Measurements from ENCODE around the gene FES. TPM values are rescaled to one million over a fixed set of nuclear protein-coding genes. Genes with fewer than 3 reads are reported as not detected.

The FES gene
- total and polyA plus RNA-seq, 2 of the 13 experiments (the other 11 are each of a cell fraction or from before 2014, with no cell fraction given) = 4.0 to 9.5 TPM

DNA sequence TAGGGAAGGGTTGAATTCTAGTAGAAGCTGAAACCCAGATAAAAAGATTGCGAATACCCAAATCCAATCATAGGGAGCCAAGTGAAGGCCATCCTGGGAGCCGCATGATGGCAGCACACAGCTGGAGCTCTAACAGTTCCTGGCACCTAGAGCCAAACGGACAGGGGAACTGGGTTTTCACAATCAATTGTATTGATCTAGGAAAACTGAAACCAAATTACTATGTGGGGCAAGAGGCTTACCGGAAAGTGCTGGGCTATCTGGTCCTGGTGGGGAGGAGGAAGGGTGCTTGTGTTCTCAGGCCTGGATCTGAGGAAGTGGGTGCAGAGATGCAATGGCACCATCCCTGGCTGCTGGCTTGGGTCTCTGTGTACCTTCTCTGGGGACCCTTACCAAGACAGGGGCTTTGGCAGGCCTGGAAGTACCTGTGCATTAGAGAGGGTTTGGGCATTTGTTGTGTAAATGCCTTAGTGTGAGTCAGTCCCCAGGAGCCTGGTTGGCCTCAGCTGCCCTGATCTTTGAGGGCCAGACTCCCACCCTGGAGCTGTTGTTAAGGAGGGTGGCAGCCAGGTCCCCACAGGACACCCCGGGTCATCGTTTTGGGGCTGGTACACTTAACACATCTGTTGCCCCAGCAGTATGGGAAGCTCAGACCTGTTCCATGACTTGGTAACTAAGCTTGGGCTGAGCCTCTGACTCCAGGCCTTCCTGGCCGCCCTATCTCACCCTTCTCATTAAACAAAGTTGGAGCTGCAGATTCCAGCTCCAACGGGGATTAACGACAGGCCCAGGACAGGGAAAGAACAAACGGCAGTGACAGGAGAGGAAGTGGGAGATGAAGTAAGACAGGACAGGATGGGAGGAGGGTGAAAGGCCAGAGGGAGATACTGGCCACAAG lies 24.8 kb upstream of the FES start (continued):
- TF ChIP-seq, protein P1, sequence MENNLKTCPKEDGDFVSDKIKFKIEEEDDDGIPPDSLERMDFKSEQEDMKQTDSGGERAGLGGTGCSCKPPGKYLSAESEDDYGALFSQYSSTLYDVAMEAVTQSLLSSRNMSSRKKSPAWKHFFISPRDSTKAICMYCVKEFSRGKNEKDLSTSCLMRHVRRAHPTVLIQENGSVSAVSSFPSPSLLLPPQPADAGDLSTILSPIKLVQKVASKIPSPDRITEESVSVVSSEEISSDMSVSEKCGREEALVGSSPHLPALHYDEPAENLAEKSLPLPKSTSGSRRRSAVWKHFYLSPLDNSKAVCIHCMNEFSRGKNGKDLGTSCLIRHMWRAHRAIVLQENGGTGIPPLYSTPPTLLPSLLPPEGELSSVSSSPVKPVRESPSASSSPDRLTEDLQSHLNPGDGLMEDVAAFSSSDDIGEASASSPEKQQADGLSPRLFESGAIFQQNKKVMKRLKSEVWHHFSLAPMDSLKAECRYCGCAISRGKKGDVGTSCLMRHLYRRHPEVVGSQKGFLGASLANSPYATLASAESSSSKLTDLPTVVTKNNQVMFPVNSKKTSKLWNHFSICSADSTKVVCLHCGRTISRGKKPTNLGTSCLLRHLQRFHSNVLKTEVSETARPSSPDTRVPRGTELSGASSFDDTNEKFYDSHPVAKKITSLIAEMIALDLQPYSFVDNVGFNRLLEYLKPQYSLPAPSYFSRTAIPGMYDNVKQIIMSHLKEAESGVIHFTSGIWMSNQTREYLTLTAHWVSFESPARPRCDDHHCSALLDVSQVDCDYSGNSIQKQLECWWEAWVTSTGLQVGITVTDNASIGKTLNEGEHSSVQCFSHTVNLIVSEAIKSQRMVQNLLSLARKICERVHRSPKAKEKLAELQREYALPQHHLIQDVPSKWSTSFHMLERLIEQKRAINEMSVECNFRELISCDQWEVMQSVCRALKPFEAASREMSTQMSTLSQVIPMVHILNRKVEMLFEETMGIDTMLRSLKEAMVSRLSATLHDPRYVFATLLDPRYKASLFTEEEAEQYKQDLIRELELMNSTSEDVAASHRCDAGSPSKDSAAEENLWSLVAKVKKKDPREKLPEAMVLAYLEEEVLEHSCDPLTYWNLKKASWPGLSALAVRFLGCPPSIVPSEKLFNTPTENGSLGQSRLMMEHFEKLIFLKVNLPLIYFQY (CRISPR knock-in tag; IDR thresholded peaks at IDR 0.05; ENCODE audit: borderline replicate concordance) = peak; percentile 43; the same call in 1 of the 2 replicates
- TF ChIP-seq BCL6 (CRISPR knock-in tag; IDR thresholded peaks at IDR 0.05) (peak; percentile 24; the same call in 1 of the 2 replicates), MEIS2 (CRISPR knock-in tag; IDR thresholded peaks at IDR 0.05) (no peak), ZNF230 (CRISPR knock-in tag; IDR thresholded peaks at IDR 0.05) (no peak), ISX (CRISPR knock-in tag; conservative IDR thresholded peaks at IDR 0.05) (no peak), KDM2A (CRISPR knock-in tag; IDR thresholded peaks at IDR 0.05; ENCODE audit: borderline replicate concordance, low read depth) (peak; percentile 25; the same call in 1 of the 2 replicates), PHF21A (CRISPR knock-in tag; IDR thresholded peaks at IDR 0.05) (0 out of 2 replicates have a peak, but pooled peaks have one; percentile 22), ZNF790 (CRISPR knock-in tag; IDR thresholded peaks at IDR 0.05; ENCODE audit: borderline replicate concordance) (no peak), ZNF549 (CRISPR knock-in tag; IDR thresholded peaks at IDR 0.05) (no peak), MIER3 (CRISPR knock-in tag; IDR thresholded peaks at IDR 0.05; ENCODE audit: borderline replicate concordance) (no peak), HNF4A (CRISPR knock-in tag; IDR thresholded peaks at IDR 0.05) (0 out of 2 replicates have a peak, but pooled peaks have one; percentile 14), MYC (CRISPR knock-in tag; IDR thresholded peaks at IDR 0.05; ENCODE audit: borderline replicate concordance) (no peak), SALL1 (CRISPR knock-in tag; IDR thresholded peaks at IDR 0.05) (0 out of 2 replicates have a peak, but pooled peaks have one; percentile 14), ZNF556 (CRISPR knock-in tag; IDR thresholded peaks at IDR 0.05; ENCODE audit: borderline replicate concordance) (no peak), ARNT2 (CRISPR knock-in tag; IDR thresholded peaks at IDR 0.05; ENCODE audit: low read depth) (0 out of 2 replicates have a peak, but pooled peaks have one; percentile 42), MEIS1 (CRISPR knock-in tag; IDR thresholded peaks at IDR 0.05; ENCODE audit: borderline replicate concordance) (no peak)
- TF ChIP-seq, protein P2, sequence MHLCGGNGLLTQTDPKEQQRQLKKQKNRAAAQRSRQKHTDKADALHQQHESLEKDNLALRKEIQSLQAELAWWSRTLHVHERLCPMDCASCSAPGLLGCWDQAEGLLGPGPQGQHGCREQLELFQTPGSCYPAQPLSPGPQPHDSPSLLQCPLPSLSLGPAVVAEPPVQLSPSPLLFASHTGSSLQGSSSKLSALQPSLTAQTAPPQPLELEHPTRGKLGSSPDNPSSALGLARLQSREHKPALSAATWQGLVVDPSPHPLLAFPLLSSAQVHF (CRISPR knock-in tag; IDR thresholded peaks at IDR 0.05) = no peak
- TF ChIP-seq, protein P3, sequence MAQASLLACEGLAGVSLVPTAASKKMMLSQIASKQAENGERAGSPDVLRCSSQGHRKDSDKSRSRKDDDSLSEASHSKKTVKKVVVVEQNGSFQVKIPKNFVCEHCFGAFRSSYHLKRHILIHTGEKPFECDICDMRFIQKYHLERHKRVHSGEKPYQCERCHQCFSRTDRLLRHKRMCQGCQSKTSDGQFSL (CRISPR knock-in tag; IDR thresholded peaks at IDR 0.05) = no peak
- TF ChIP-seq, protein P4, sequence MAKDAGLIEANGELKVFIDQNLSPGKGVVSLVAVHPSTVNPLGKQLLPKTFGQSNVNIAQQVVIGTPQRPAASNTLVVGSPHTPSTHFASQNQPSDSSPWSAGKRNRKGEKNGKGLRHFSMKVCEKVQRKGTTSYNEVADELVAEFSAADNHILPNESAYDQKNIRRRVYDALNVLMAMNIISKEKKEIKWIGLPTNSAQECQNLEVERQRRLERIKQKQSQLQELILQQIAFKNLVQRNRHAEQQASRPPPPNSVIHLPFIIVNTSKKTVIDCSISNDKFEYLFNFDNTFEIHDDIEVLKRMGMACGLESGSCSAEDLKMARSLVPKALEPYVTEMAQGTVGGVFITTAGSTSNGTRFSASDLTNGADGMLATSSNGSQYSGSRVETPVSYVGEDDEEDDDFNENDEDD (CRISPR knock-in tag; IDR thresholded peaks at IDR 0.05; ENCODE audit: borderline replicate concordance) = peak; percentile 14; the same call in 1 of the 2 replicates

All from HepG2 (cell line).